Measurements from ENCODE around the gene LANCL1.

Gene LANCL1

DNA sequence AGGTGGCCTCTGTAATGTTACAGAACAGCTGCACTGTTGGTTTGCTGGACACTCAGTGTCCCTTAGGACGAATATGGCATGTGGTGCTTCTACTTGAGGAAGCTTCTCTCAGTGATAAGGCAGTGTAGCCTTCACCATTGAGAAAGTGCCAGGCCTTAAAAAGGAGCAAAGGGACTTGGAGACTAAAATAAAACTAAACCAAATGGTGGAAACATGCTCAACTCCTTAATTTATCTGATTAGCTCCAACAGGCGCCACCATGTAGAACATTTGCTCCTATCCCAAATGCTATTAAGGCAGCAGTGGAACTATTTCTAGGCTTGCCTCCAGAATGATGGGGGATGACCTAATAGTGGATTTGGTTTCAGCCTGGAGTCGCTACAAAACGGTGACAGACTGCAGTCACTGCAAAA is 84.1 kb downstream of the LANCL1 start:
- Histone ChIP-seq H3K9me3 (ENCODE audit: control insufficient read depth, insufficient read depth, low read length) (no peaks in the 10 kb centered on the region), H3K4me1 (ENCODE audit: insufficient read depth, low read length) (no peaks in the 10 kb centered on the region), H3K9ac (ENCODE audit: low read depth, low read length) (no peak overlapping the region), H3K36me3 (ENCODE audit: insufficient read depth, low read length) (no peaks in the 10 kb centered on the region)

DNA sequence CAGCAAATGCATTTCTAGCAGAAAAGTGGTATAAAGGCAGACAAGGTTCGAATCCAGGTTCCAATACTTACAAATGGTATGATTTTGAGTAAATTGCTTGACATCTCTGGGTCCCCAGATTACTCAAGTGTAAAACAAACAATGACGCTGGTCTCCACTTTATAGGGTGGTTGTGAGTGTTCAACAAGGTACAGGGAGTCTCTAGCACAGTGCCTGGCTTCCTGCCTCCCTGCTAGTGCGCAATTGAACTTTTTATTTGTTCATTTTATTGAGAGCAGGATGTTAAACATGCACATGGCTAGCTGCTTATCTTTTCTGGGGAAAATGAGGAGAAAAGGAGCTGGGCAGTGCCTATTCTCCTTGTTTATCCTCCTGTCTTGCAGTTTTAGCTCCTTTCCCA is 86.7 kb downstream of the LANCL1 start:
- no peaks in the 10 kb centered on the region for H3K4me1 ChIP-seq (ENCODE audit: insufficient read depth, low read length)
- no peaks in the 10 kb centered on the region for H3K36me3 ChIP-seq (ENCODE audit: insufficient read depth, low read length)
- H3K9ac ChIP-seq (ENCODE audit: low read depth, low read length), result no peak overlapping the region
- no peaks in the 10 kb centered on the region for H3K9me3 ChIP-seq (ENCODE audit: control insufficient read depth, insufficient read depth, low read length)

DNA sequence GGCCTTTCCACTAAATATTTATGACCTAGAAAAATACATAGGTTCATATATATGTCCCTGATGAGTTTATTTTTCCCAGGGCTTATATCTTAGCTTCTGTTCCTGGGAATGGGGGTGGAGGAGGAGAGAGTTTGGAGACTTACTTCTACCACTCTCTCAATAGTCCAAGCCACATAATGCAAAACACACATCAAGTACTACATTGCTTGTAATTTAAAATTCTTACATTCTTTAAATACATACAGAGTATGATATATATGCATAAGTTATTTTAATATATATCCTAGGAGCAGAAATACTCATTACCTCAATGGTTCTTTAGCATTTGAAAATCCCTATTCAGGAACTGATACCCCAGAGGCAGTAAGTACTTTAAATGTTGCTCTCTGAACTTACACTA is 88.4 kb downstream of the LANCL1 start:
- no peaks in the 10 kb centered on the region for H3K9me3 ChIP-seq (ENCODE audit: control insufficient read depth, insufficient read depth, low read length)
- no peaks in the 10 kb centered on the region for H3K36me3 ChIP-seq (ENCODE audit: insufficient read depth, low read length)
- H3K9ac ChIP-seq (ENCODE audit: low read depth, low read length), result no peak overlapping the region
- no peaks in the 10 kb centered on the region for H3K4me1 ChIP-seq (ENCODE audit: insufficient read depth, low read length)

DNA sequence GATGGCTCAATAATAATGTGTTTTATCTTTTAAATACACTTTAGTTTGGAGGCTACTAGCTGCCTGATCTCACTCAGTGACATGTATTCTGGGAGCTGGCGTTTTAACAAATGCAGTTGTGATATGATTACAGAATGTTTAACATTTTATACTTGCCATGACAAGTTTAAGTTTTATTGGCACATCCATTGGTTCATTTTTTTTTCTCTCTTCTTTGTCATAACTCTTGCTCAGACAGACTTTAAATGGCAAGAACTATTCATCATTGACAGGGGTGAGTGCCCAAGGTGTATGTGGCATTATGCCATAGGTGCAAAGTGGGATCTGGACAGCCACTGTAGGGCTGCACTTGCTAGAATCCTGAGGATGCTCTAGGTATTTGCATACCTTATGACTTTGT is 89.5 kb downstream of the LANCL1 start:
- no peaks in the 10 kb centered on the region for H3K4me1 ChIP-seq (ENCODE audit: insufficient read depth, low read length)
- no peak overlapping the region for H3K9ac ChIP-seq (ENCODE audit: low read depth, low read length)
- H3K9me3 ChIP-seq (ENCODE audit: control insufficient read depth, insufficient read depth, low read length), result no peaks in the 10 kb centered on the region; the same call in 1 of the 2 replicates
- no peaks in the 10 kb centered on the region for H3K36me3 ChIP-seq (ENCODE audit: insufficient read depth, low read length)
